IMR-90 (cell line): ENCODE data around the gene RNU1-1. TPM values are rescaled to one million over a fixed set of nuclear protein-coding genes. Genes with fewer than 3 reads are reported as not detected.

Experiments
- ATAC-seq: fragments of 200-7000 bp; cut with Tn5 transposase; 2 replicates; pipeline ENCODE4 v1.9.1; 2020; ENCODE audit warnings: low read depth, mild to moderate bottlenecking, moderate library complexity
- BruUV-seq: library from RNA; stranded (reverse); fragments of 400-500 nt; replicated peaks from 2 replicates; lab custom pipeline; 2021; lab: Mats Ljungman, UMichigan
- CTCF ChIA-PET: fragments of 300-600 bp; formaldehyde crosslinking; extraction: SDS; loops from one replicate; lab custom pipeline; 2021; ENCODE audit warnings: antibody characterized with exemption; lab: Yijun Ruan, JAX
- POLR2A ChIA-PET: fragments of 300-600 bp; sonication (Branson Sonifier 250); formaldehyde crosslinking; loops from one replicate; lab custom pipeline; 2022; ENCODE audit warnings: antibody characterized with exemption; ENCODE audit not compliant: unreplicated experiment; lab: Charles Lee
- DNase-seq: peaks from one replicate; pipeline ENCODE4 v3.0.0; 2013
- H2AFZ ChIP-seq: replicated peaks from 2 replicates; pipeline ENCODE3; 2013; ENCODE audit warnings: low read length, mild to moderate bottlenecking; ENCODE audit not compliant: poor library complexity
- H2AK5ac ChIP-seq: 2 replicates; pipeline ENCODE4 v1.6.1; 2013; ENCODE audit warnings: low read depth, low read length, inconsistent platforms
- H2AK9ac ChIP-seq: replicated peaks from 2 replicates; pipeline ENCODE3; 2013; ENCODE audit warnings: mild to moderate bottlenecking, low read depth, low read length, moderate library complexity; ENCODE audit not compliant: poor library complexity
- H2BK120ac ChIP-seq: 2 replicates; pipeline ENCODE4 v1.6.1; 2013; ENCODE audit warnings: low read depth, low read length, inconsistent platforms
- H2BK15ac ChIP-seq: 3 replicates; pipeline ENCODE4 v1.6.1; 2013; ENCODE audit warnings: low read depth, low read length, inconsistent platforms
- H2BK20ac ChIP-seq: 2 replicates; pipeline ENCODE4 v1.6.1; 2013; ENCODE audit warnings: low read depth, mild to moderate bottlenecking, inconsistent platforms, low read length, moderate library complexity
- H2BK5ac ChIP-seq: 2 replicates; pipeline ENCODE4 v1.6.1; 2013; ENCODE audit warnings: mild to moderate bottlenecking, low read depth, low read length, inconsistent platforms; ENCODE audit not compliant: poor library complexity, severe bottlenecking
- H3K14ac ChIP-seq: replicated peaks from 2 replicates; pipeline ENCODE4 v1.6.1; 2013; ENCODE audit warnings: low read depth, low read length, inconsistent platforms
- H3K18ac ChIP-seq: 2 replicates; pipeline ENCODE4 v1.6.1; 2013; ENCODE audit warnings: low read depth, low read length, control low read depth
- H3K23ac ChIP-seq: 2 replicates; pipeline ENCODE4 v1.6.1; 2013; ENCODE audit warnings: low read depth, low read length, inconsistent platforms
- H3K27ac ChIP-seq: 2 replicates; pipeline ENCODE4 v1.5.1; 2013; ENCODE audit warnings: mild to moderate bottlenecking, control low read depth, low read length; ENCODE audit not compliant: insufficient read depth
- H3K27me3 ChIP-seq: 2 replicates; pipeline ENCODE4 v1.6.1; 2013; ENCODE audit warnings: low read length; ENCODE audit not compliant: control insufficient read depth, insufficient read depth
- H3K36me3 ChIP-seq: 2 replicates; pipeline ENCODE4 v1.6.1; 2013; ENCODE audit warnings: low read length, mixed read lengths; ENCODE audit not compliant: control insufficient read depth, insufficient read depth
- H3K4ac ChIP-seq: 2 replicates; pipeline ENCODE4 v1.6.1; 2013; ENCODE audit warnings: low read depth, low read length, inconsistent platforms
- H3K4me1 ChIP-seq: 2 replicates; pipeline ENCODE4 v1.6.1; 2013; ENCODE audit warnings: low read length, mixed read lengths; ENCODE audit not compliant: control insufficient read depth, insufficient read depth
- H3K4me2 ChIP-seq: 2 replicates; pipeline ENCODE4 v1.6.1; 2013; ENCODE audit warnings: low read depth, mild to moderate bottlenecking, control low read depth, low read length, moderate library complexity
- H3K4me3 ChIP-seq: 2 replicates; pipeline ENCODE4 v1.5.1; 2013; ENCODE audit warnings: low read depth, mild to moderate bottlenecking, control low read depth, low read length, moderate library complexity; ENCODE audit not compliant: insufficient read depth
- H3K56ac ChIP-seq: 2 replicates; pipeline ENCODE4 v1.6.1; 2013; ENCODE audit warnings: low read length, inconsistent platforms; ENCODE audit not compliant: insufficient read depth; ENCODE audit errors: extremely low read depth
- H3K79me1 ChIP-seq, 2 experiments: 2 replicates each; pipeline ENCODE4 v1.6.1; 2013; ENCODE audit warnings: low read length in 2 of 2, inconsistent platforms in 1 of 2, low read depth in 1 of 2
- H3K9ac ChIP-seq: 2 replicates; pipeline ENCODE4 v1.6.1; 2013; ENCODE audit warnings: low read depth, low read length, control low read depth
- H3K9me1 ChIP-seq: 2 replicates; pipeline ENCODE4 v1.6.1; 2013; ENCODE audit warnings: low read length, inconsistent platforms; ENCODE audit not compliant: insufficient read depth
- H3K9me3 ChIP-seq: 2 replicates; pipeline ENCODE4 v1.6.1; 2013; ENCODE audit warnings: low read length; ENCODE audit not compliant: control insufficient read depth, insufficient read depth
- H4K20me1 ChIP-seq: 2 replicates; pipeline ENCODE4 v1.6.1; 2013; ENCODE audit warnings: low read length, inconsistent platforms; ENCODE audit not compliant: insufficient read depth
- H4K5ac ChIP-seq: 2 replicates; pipeline ENCODE4 v1.6.1; 2013; ENCODE audit warnings: mild to moderate bottlenecking, low read depth, low read length, control low read depth
- H4K8ac ChIP-seq, 2 experiments: 2 replicates each; pipeline ENCODE4 v1.6.1; 2013; ENCODE audit warnings: low read depth in 2 of 2, low read length in 2 of 2, control low read depth in 1 of 2, inconsistent platforms in 1 of 2
- H4K91ac ChIP-seq: 2 replicates; pipeline ENCODE4 v1.6.1; 2013; ENCODE audit warnings: low read depth, low read length, inconsistent platforms; ENCODE audit not compliant: insufficient read depth
- BHLHE40 ChIP-seq: fragments of 150-350 bp; IDR thresholded peaks from 2 replicates; pipeline ENCODE4 v1.6.1; 2016; ENCODE audit warnings: mild to moderate bottlenecking, low read depth, low read length
- CEBPB ChIP-seq: IDR thresholded peaks from 2 replicates; pipeline ENCODE4 v1.6.1; 2012; ENCODE audit warnings: low read depth, low read length, improper control_type of control experiment
- CHD1 ChIP-seq: IDR thresholded peaks from 2 replicates; pipeline ENCODE4 v1.6.1; 2012; ENCODE audit warnings: low read depth, low read length, improper control_type of control experiment
- FOS ChIP-seq: fragments of 150-350 bp; IDR thresholded peaks from 2 replicates; pipeline ENCODE4 v1.6.1; 2016; ENCODE audit warnings: low read depth, low read length
- MAFK ChIP-seq: IDR thresholded peaks from 2 replicates; pipeline ENCODE4 v1.6.1; 2012; ENCODE audit warnings: low read depth, low read length, improper control_type of control experiment
- MAZ ChIP-seq: IDR thresholded peaks from 2 replicates; pipeline ENCODE4 v1.6.1; 2012; ENCODE audit warnings: low read depth, mild to moderate bottlenecking, low read length, improper control_type of control experiment, moderate library complexity, borderline replicate concordance
- MXI1 ChIP-seq: IDR thresholded peaks from 2 replicates; pipeline ENCODE4 v1.6.1; 2012; ENCODE audit warnings: low read depth, mild to moderate bottlenecking, low read length, moderate library complexity, borderline replicate concordance
- NFE2L2 ChIP-seq: fragments of 150-350 bp; IDR thresholded peaks from 2 replicates; pipeline ENCODE4 v1.6.1; 2016; ENCODE audit warnings: low read depth, mild to moderate bottlenecking, low read length
- POLR2A ChIP-seq: IDR thresholded peaks from 2 replicates; pipeline ENCODE4 v1.6.1; 2012; ENCODE audit warnings: mild to moderate bottlenecking, low read depth, low read length
- RAD21 ChIP-seq: IDR thresholded peaks from 2 replicates; pipeline ENCODE4 v1.6.1; 2012; ENCODE audit warnings: low read length, improper control_type of control experiment
- RCOR1 ChIP-seq: IDR thresholded peaks from 2 replicates; pipeline ENCODE4 v1.6.1; 2012; ENCODE audit warnings: mild to moderate bottlenecking, low read length, improper control_type of control experiment; ENCODE audit not compliant: insufficient replicate concordance
- RFX5 ChIP-seq: IDR thresholded peaks from 2 replicates; pipeline ENCODE4 v1.8.0; 2012; ENCODE audit warnings: low read depth, mild to moderate bottlenecking, low read length, moderate library complexity
- SMC3 ChIP-seq: fragments of 150-350 bp; IDR thresholded peaks from 2 replicates; pipeline ENCODE4 v1.6.1; 2016; ENCODE audit warnings: low read depth, mild to moderate bottlenecking, antibody characterized with exemption, low read length, moderate library complexity
- WGBS, 2 experiments: methylation state at CpG; one replicate each; pipeline versions ENCODE4 v1.1.5 to v1.1.7; 2013; ENCODE audit warnings: missing lambda C conversion rate in 2 of 2; ENCODE audit not compliant: insufficient read length in 1 of 2; ENCODE audit errors: extremely low coverage in 2 of 2; 5-methylcytosine and 5-hydroxymethylcytosine counted together
- dilution Hi-C: fragments of 300-500 bp; cut with HindIII; formaldehyde crosslinking; loops from one replicate; pipeline ENCODE4 v1.14.3; 2018; ENCODE audit warnings: low sequenced_read_pairs; ENCODE audit not compliant: unreplicated experiment
- in situ Hi-C: fragments of 300-500 bp; cut with MboI; formaldehyde crosslinking; loops from 3 replicates; pipeline ENCODE4 v1.14.3; 2019; ENCODE audit warnings: low sequenced_read_pairs, inconsistent platforms, mixed read lengths
- intact Hi-C: fragments of 100-400 bp; cut with micrococcal nuclease; formaldehyde crosslinking; loops from 2 replicates; pipeline ENCODE4 v1.10.0; 2022
- polyA plus RNA-seq, 3 experiments: library from polyadenylated mRNA; depleted of rRNA; stranded (reverse); fragments of >200 nt; gene quantifications; 2 replicates each; pipeline ENCODE4 v1.2.3, GENCODE V29; 2012; ENCODE audit warnings: low replicate concordance in 1 of 3
- total RNA-seq: library from RNA; depleted of rRNA; stranded (reverse); fragments of >200 nt; gene quantifications from 2 replicates; pipeline ENCODE4 v1.2.3, GENCODE V29; 2012
- TF ChIP-seq, protein P1 (sequence below): fragments of 150-350 bp; IDR thresholded peaks from 2 replicates; pipeline ENCODE4 v1.6.1; 2016; ENCODE audit warnings: low read depth, mild to moderate bottlenecking, low read length, moderate library complexity, borderline replicate concordance
- TF ChIP-seq, protein P2 (sequence below): fragments of 150-350 bp; IDR thresholded peaks from 2 replicates; pipeline ENCODE4 v1.6.1; 2017; ENCODE audit warnings: mild to moderate bottlenecking, antibody characterized with exemption, low read length, low read depth
- TF ChIP-seq, protein P3 (sequence below): conservative IDR thresholded peaks from 2 replicates; pipeline ENCODE4 v1.5.1; 2012; ENCODE audit warnings: mild to moderate bottlenecking, low read depth, low read length, improper control_type of control experiment

The RNU1-1 gene
- total and polyA plus RNA-seq, 2 of the 4 experiments (the other 2 are of a cell fraction), result under 0.01 TPM; not detected in 1

DNA sequence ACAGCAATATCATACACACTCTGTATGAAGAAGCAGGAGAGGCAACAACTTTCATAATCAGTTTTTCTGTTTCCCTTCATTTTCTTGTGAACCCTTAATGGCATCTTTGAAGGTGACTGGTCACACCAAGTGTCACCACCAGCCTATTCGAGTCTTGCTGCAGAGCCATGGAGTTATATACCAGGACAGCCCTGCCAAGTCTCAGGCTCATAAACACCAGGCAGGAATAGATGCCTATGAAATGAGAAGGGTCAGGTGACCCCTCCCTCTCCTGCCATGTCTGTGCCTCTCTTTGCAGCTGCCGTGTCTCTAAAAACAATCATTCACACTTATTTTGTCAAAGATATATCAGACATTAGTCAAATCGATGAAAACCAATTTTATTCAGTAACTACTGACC, 45.5 kb downstream of the RNU1-1 start:
- Histone ChIP-seq H3K4me1 (no peaks in the 10 kb centered on the region), H4K91ac (no peak overlapping the region), H3K27ac (no peak overlapping the region), H2BK20ac (no peak overlapping the region), H3K4me3 (no peak overlapping the region), H3K14ac (no peak overlapping the region), H3K9me1 (no peaks in the 10 kb centered on the region; the same call in 1 of the 2 replicates), H3K36me3 (peaks cover 12% of the 10 kb centered on the region; the same call in 1 of the 2 replicates), H4K8ac (no peak overlapping the region), H3K56ac (no peak overlapping the region), H4K20me1 (no peaks in the 10 kb centered on the region), H2AFZ (no peak overlapping the region), H3K27me3 (no peaks in the 10 kb centered on the region), H2BK5ac (no peak overlapping the region), H3K4ac (no peak overlapping the region), H2AK9ac (no peak overlapping the region), H3K9ac (no peak overlapping the region), H3K4me2 (no peak overlapping the region), H3K79me1 (peaks cover 0 to 3% of the 10 kb centered on the region in 2 experiments; a peak in 2 of 4 replicates), H2AK5ac (no peak overlapping the region), H3K9me3 (no peaks in the 10 kb centered on the region), H4K5ac (no peak overlapping the region), H2BK15ac (no peak overlapping the region), H3K18ac (no peak overlapping the region), H3K23ac (no peak overlapping the region), H2BK120ac (no peak overlapping the region)
- CTCF ChIA-PET, result no interaction called here
- in situ Hi-C loops, result no loop called here
- POLR2A ChIA-PET, result no interaction called here
- ATAC-seq (no peak), DNase-seq (no peak)
- BruUV-seq, result no TSS peak
- WGBS, 2 experiments, result no CpG with 5 or more reads among the region's 3 CpGs
- TF ChIP-seq RFX5, result no peak
- no peak for TF ChIP-seq MXI1
- TF ChIP-seq, protein P1, sequence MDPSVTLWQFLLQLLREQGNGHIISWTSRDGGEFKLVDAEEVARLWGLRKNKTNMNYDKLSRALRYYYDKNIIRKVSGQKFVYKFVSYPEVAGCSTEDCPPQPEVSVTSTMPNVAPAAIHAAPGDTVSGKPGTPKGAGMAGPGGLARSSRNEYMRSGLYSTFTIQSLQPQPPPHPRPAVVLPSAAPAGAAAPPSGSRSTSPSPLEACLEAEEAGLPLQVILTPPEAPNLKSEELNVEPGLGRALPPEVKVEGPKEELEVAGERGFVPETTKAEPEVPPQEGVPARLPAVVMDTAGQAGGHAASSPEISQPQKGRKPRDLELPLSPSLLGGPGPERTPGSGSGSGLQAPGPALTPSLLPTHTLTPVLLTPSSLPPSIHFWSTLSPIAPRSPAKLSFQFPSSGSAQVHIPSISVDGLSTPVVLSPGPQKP, result no peak
- TF ChIP-seq CEBPB, result no peak
- TF ChIP-seq SMC3, result no peak
- no peak for TF ChIP-seq POLR2A
- no peak for TF ChIP-seq RAD21
- TF ChIP-seq, protein P2, sequence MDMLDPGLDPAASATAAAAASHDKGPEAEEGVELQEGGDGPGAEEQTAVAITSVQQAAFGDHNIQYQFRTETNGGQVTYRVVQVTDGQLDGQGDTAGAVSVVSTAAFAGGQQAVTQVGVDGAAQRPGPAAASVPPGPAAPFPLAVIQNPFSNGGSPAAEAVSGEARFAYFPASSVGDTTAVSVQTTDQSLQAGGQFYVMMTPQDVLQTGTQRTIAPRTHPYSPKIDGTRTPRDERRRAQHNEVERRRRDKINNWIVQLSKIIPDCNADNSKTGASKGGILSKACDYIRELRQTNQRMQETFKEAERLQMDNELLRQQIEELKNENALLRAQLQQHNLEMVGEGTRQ, result no peak
- TF ChIP-seq FOS, result no peak
- TF ChIP-seq CHD1, result no peak
- no peak for TF ChIP-seq MAZ
- no peak for TF ChIP-seq RCOR1
- TF ChIP-seq, protein P3, sequence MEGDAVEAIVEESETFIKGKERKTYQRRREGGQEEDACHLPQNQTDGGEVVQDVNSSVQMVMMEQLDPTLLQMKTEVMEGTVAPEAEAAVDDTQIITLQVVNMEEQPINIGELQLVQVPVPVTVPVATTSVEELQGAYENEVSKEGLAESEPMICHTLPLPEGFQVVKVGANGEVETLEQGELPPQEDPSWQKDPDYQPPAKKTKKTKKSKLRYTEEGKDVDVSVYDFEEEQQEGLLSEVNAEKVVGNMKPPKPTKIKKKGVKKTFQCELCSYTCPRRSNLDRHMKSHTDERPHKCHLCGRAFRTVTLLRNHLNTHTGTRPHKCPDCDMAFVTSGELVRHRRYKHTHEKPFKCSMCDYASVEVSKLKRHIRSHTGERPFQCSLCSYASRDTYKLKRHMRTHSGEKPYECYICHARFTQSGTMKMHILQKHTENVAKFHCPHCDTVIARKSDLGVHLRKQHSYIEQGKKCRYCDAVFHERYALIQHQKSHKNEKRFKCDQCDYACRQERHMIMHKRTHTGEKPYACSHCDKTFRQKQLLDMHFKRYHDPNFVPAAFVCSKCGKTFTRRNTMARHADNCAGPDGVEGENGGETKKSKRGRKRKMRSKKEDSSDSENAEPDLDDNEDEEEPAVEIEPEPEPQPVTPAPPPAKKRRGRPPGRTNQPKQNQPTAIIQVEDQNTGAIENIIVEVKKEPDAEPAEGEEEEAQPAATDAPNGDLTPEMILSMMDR, result no peak
- TF ChIP-seq BHLHE40, result no peak
- no peak for TF ChIP-seq NFE2L2
- TF ChIP-seq MAFK, result no peak
- intact Hi-C loops, result no loop called here
- dilution Hi-C loops, result no loop called here
